PC-9 (cell line): ENCODE results near the gene ANKRD17. TPM values are rescaled to one million over a fixed set of nuclear protein-coding genes. Genes with fewer than 3 reads are reported as not detected.

ENCODE experiments used
- BruUV-seq: library from RNA; stranded (reverse); fragments of 400-500 nt; replicated peaks from 2 replicates; lab custom pipeline; 2021; lab: Mats Ljungman, UMichigan
- CTCF ChIA-PET: fragments of 300-600 bp; sonication (Branson Sonifier 250); formaldehyde crosslinking; loops from one replicate; lab custom pipeline; 2022; ENCODE audit warnings: antibody characterized with exemption; lab: Charles Lee
- POLR2A ChIA-PET: fragments of 300-600 bp; sonication (Branson Sonifier 250); formaldehyde crosslinking; loops from one replicate; lab custom pipeline; 2022; ENCODE audit warnings: antibody characterized with exemption; ENCODE audit not compliant: unreplicated experiment; lab: Charles Lee
- DNase-seq, 2 experiments: peaks; one replicate each; pipeline versions ENCODE4 v3.0.0 to v3.0.0-alpha.2; 2015 to 2022; ENCODE audit warnings: mixed read lengths in 1 of 2
- H2AFZ ChIP-seq: fragments of 200-600 bp; sonication (generic); 2 replicates; pipeline ENCODE4 v1.8.1; 2017; ENCODE audit warnings: antibody characterized with exemption
- H3F3A ChIP-seq: fragments of 200-600 bp; sonication (generic); 2 replicates; pipeline ENCODE4 v1.8.1; 2017; ENCODE audit warnings: antibody characterized with exemption, mild to moderate bottlenecking, low read depth; ENCODE audit not compliant: insufficient read depth
- H3K27ac ChIP-seq: fragments of 200-600 bp; sonication (generic); 2 replicates; pipeline ENCODE4 v1.6.1; 2016; ENCODE audit warnings: mixed run types
- H3K27me3 ChIP-seq: fragments of 200-600 bp; sonication (generic); 2 replicates; pipeline ENCODE4 v1.6.1; 2016; ENCODE audit warnings: low read depth, mixed run types; ENCODE audit not compliant: insufficient read depth
- H3K36me3 ChIP-seq: fragments of 200-600 bp; sonication (generic); 2 replicates; pipeline ENCODE4 v1.6.1; 2016; ENCODE audit warnings: low read depth, mixed run types
- H3K4me1 ChIP-seq: fragments of 200-600 bp; sonication (generic); replicated peaks from 2 replicates; pipeline ENCODE4 v1.6.1; 2016; ENCODE audit warnings: mixed run types; ENCODE audit not compliant: insufficient read depth
- H3K4me2 ChIP-seq: fragments of 200-600 bp; sonication (generic); 2 replicates; pipeline ENCODE4 v1.6.1; 2017; ENCODE audit warnings: mixed run types
- H3K4me3 ChIP-seq: fragments of 200-600 bp; sonication (generic); 2 replicates; pipeline ENCODE4 v1.6.1; 2016; ENCODE audit warnings: mixed run types
- H3K79me2 ChIP-seq: fragments of 200-600 bp; sonication (generic); 2 replicates; pipeline ENCODE4 v1.6.1; 2017; ENCODE audit warnings: low read depth, mixed run types
- H3K9me2 ChIP-seq: fragments of 200-600 bp; sonication (generic); 2 replicates; pipeline ENCODE4 v1.8.1; 2017; ENCODE audit warnings: mild to moderate bottlenecking; ENCODE audit not compliant: insufficient read depth
- H3K9me3 ChIP-seq: fragments of 200-600 bp; sonication (generic); 2 replicates; pipeline ENCODE4 v1.8.1; 2016; ENCODE audit warnings: low read depth; ENCODE audit not compliant: insufficient read depth
- H4K20me1 ChIP-seq: fragments of 200-600 bp; sonication (generic); 2 replicates; pipeline ENCODE4 v1.8.1; 2017; ENCODE audit not compliant: insufficient read depth
- EZH2 ChIP-seq: fragments of 200-600 bp; sonication (generic); IDR thresholded peaks from 2 replicates; pipeline ENCODE4 v1.8.0; 2017; ENCODE audit warnings: antibody characterized with exemption, low read depth
- intact Hi-C: fragments of 100-400 bp; cut with micrococcal nuclease; formaldehyde crosslinking; loops from one replicate; pipeline ENCODE4 v1.10.0; 2022; ENCODE audit not compliant: unreplicated experiment
- total RNA-seq: library from RNA; stranded (reverse); gene quantifications from 2 replicates; pipeline ENCODE4 v1.2.3, GENCODE V29; 2021
- TF ChIP-seq, protein P1 (sequence below): fragments of 200-600 bp; sonication (generic); conservative IDR thresholded peaks from 2 replicates; pipeline ENCODE4 v1.6.1; 2017; ENCODE audit warnings: mixed run types, antibody characterized with exemption, mild to moderate bottlenecking, moderate library complexity

The ANKRD17 gene
- total RNA-seq, 1 experiment from 2014 or later: 37.9 TPM

- BruUV-seq: no TSS peak
- H3K27me3 ChIP-seq: no peaks in the 10 kb centered on the region
- no peaks in the 10 kb centered on the region for H3K9me2 ChIP-seq
- no peaks in the 10 kb centered on the region for H3K9me3 ChIP-seq
- intact Hi-C loops: no loop called here
- H3K4me1 ChIP-seq: no peaks in the 10 kb centered on the region
- TF ChIP-seq EZH2: no peak
- TF ChIP-seq, protein P1, sequence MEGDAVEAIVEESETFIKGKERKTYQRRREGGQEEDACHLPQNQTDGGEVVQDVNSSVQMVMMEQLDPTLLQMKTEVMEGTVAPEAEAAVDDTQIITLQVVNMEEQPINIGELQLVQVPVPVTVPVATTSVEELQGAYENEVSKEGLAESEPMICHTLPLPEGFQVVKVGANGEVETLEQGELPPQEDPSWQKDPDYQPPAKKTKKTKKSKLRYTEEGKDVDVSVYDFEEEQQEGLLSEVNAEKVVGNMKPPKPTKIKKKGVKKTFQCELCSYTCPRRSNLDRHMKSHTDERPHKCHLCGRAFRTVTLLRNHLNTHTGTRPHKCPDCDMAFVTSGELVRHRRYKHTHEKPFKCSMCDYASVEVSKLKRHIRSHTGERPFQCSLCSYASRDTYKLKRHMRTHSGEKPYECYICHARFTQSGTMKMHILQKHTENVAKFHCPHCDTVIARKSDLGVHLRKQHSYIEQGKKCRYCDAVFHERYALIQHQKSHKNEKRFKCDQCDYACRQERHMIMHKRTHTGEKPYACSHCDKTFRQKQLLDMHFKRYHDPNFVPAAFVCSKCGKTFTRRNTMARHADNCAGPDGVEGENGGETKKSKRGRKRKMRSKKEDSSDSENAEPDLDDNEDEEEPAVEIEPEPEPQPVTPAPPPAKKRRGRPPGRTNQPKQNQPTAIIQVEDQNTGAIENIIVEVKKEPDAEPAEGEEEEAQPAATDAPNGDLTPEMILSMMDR: no peak
- POLR2A ChIA-PET: no interaction called here
- no peak overlapping the region for H2AFZ ChIP-seq
- H4K20me1 ChIP-seq: 0 out of 2 replicates have a peak, but pooled peaks cover 10% of the 10 kb centered on the region
- no peak overlapping the region for H3K27ac ChIP-seq
- H3K79me2 ChIP-seq: no peaks in the 10 kb centered on the region
- CTCF ChIA-PET: no interaction called here
- H3K4me3 ChIP-seq: no peak overlapping the region
- H3K36me3 ChIP-seq: no peaks in the 10 kb centered on the region
- DNase-seq: no peak
- H3K4me2 ChIP-seq: no peak overlapping the region
- H3F3A ChIP-seq: no peaks in the 10 kb centered on the region
Measured at GRCh38 chr4:73086095-73086868, 172.3 kb downstream of the ANKRD17 start.

- H3K36me3 ChIP-seq: peaks cover 7% of the 10 kb centered on the region; the same call in 1 of the 2 replicates
- TF ChIP-seq, protein P1: no peak
- TF ChIP-seq EZH2: no peak
- DNase-seq: no peak
Measured at GRCh38 chr4:73080789-73081188, 177.8 kb downstream of the ANKRD17 start.

DNA sequence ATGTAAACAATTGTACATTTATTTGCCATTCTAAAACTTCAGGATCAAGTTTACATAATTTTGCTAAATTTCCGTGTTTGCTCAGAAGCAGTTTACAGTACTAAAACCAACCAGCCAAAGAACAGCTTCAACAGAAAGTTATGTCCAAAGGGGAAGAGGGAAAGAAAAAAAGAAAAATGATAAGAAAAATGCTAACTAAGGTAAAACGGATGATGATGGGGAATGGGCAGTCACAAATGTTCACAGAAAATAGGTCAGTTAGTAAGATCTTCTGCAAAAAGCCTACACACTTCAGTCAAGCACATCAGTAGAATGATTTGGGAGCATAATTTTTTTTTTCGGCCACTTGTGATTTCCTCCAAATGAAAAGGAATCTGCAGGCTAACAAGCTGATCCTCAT, 182.8 kb downstream of the ANKRD17 start:
- H3K36me3 ChIP-seq: peaks cover 11% of the 10 kb centered on the region
- no peak overlapping the region for H3K27ac ChIP-seq
- BruUV-seq: no TSS peak
- no peaks in the 10 kb centered on the region for H3K27me3 ChIP-seq
- no peak for DNase-seq
- no peak overlapping the region for H2AFZ ChIP-seq
- POLR2A ChIA-PET: no interaction called here
- no peaks in the 10 kb centered on the region for H3K79me2 ChIP-seq
- H3K4me3 ChIP-seq: no peak overlapping the region
- H3K4me2 ChIP-seq: no peak overlapping the region
- H3K9me3 ChIP-seq: no peaks in the 10 kb centered on the region
- TF ChIP-seq EZH2: no peak
- TF ChIP-seq, protein P1: no peak
- H4K20me1 ChIP-seq: no peaks in the 10 kb centered on the region
- no peaks in the 10 kb centered on the region for H3K4me1 ChIP-seq
- intact Hi-C loops: no loop called here
- peaks cover under 1% of the 10 kb centered on the region; the same call in 1 of the 2 replicates for H3F3A ChIP-seq
- no peaks in the 10 kb centered on the region for H3K9me2 ChIP-seq
- CTCF ChIA-PET: no interaction called here

More at GRCh38 chr4:73080789-73081188, 177.8 kb downstream of the ANKRD17 start:
- Histone ChIP-seq H3K9me3 (no peaks in the 10 kb centered on the region), H3K4me3 (no peak overlapping the region), H3K4me2 (no peak overlapping the region), H3K27ac (no peak overlapping the region), H3K79me2 (no peaks in the 10 kb centered on the region), H3K9me2 (no peaks in the 10 kb centered on the region), H4K20me1 (0 out of 2 replicates have a peak, but pooled peaks cover 6% of the 10 kb centered on the region), H3K27me3 (no peaks in the 10 kb centered on the region), H3K4me1 (no peaks in the 10 kb centered on the region), H3F3A (no peaks in the 10 kb centered on the region), H2AFZ (no peak overlapping the region)
- CTCF ChIA-PET: no interaction called here
- POLR2A ChIA-PET: no interaction called here
- BruUV-seq: no TSS peak
- intact Hi-C loops: no loop called here
